Hematopoietic multipotent progenitor cell treated with erythropoietin and hydrocortisone succinate and interleukin-3 and kit ligand, for 6 days (in vitro differentiated cells): ENCODE results near the gene OR2M4.
"Not testable (repeated sequence)": the region's sequence is repeated elsewhere in the genome, so short reads cannot be mapped to it uniquely, and the experiment has no call there.

ENCODE experiments used
- DNase-seq: peaks from one replicate; pipeline ENCODE4 v3.0.0-alpha.2; 2015

Gene OR2M4

GRCh38 chr1:248231117-248231516 lies at the start of gene OR2M4:
Gene OR2M4, plus strand, starts transcription at chr1:248231417. Its CDS starts 7,512 bp downstream, at chr1:248238929.
- DNase-seq = no peak

- no peak for DNase-seq
Observed at GRCh38 chr1:248183996-248184395, 47.2 kb upstream of the OR2M4 start.

GRCh38 chr1:248187363-248187762 lies 43.9 kb upstream of the OR2M4 start:
- DNase-seq = no peak

GRCh38 chr1:248189026-248189425 lies 42.2 kb upstream of the OR2M4 start:
- DNase-seq = no peak

GRCh38 chr1:248194117-248194516 lies 37.1 kb upstream of the OR2M4 start:
- no peak for DNase-seq

- DNase-seq = no peak
Observed at GRCh38 chr1:248196965-248197364, 34.3 kb upstream of the OR2M4 start, which contains the start of gene OR2M3. Gene OR2M3, plus strand, starts transcription at chr1:248197265. Its CDS starts 5,803 bp downstream, at chr1:248203068.

GRCh38 chr1:248215880-248216279 lies 15.3 kb upstream of the OR2M4 start:
- DNase-seq = no peak

GRCh38 chr1:248225537-248225936 lies 5.7 kb upstream of the OR2M4 start:
- DNase-seq = no peak

- DNase-seq = no peak
Observed at GRCh38 chr1:248229360-248229908, 1.8 kb upstream of the OR2M4 start.

- no peak for DNase-seq
Observed at GRCh38 chr1:248239478-248239877, 8.3 kb downstream of the OR2M4 start.

- DNase-seq = peak; percentile 84
Observed at GRCh38 chr1:248243204-248243603, 12.0 kb downstream of the OR2M4 start.

- DNase-seq = not testable (repeated sequence)
Observed at GRCh38 chr1:248259309-248259708, 28.1 kb downstream of the OR2M4 start.

- DNase-seq = no peak
Observed at GRCh38 chr1:248268178-248268577, 37.0 kb downstream of the OR2M4 start.

GRCh38 chr1:248273225-248273624 lies 42.0 kb downstream of the OR2M4 start:
- not testable (repeated sequence) for DNase-seq

GRCh38 chr1:248277876-248278275 lies 46.7 kb downstream of the OR2M4 start, which contains the start of gene OR2T33:
Gene OR2T33, minus strand, starts transcription at chr1:248277976. Its CDS starts 4,162 bp downstream, at chr1:248273814.
- DNase-seq = no peak

GRCh38 chr1:248288391-248288790 lies 57.2 kb downstream of the OR2M4 start:
- DNase-seq = peak; percentile 45
